Activated CD8-positive, alpha-beta memory T cell treated with anti-CD3 and anti-CD28 coated beads for 36 hours (primary cell): ENCODE measurements around the gene FCGR3A. TPM values are rescaled to one million over a fixed set of nuclear protein-coding genes. Genes with fewer than 3 reads are reported as not detected.
"Not testable (repeated sequence)": the region's sequence is repeated elsewhere in the genome, so short reads cannot be mapped to it uniquely, and the experiment has no call there.

Experiments used
- CTCF ChIA-PET: fragments of 350-600 bp; sonication (Branson Sonifier 250); formaldehyde crosslinking; loops from one replicate; lab custom pipeline; 2021; ENCODE audit warnings: antibody characterized with exemption; lab: Charles Lee
- POLR2A ChIA-PET: fragments of 350-600 bp; sonication (Branson Sonifier 250); formaldehyde crosslinking; loops from one replicate; lab custom pipeline; 2021; ENCODE audit warnings: antibody characterized with exemption; lab: Charles Lee
- total RNA-seq, 2 experiments: library from RNA; stranded (reverse); gene quantifications; one replicate each; pipeline ENCODE4 v1.2.3, GENCODE V29; 2021

Gene FCGR3A
- total RNA-seq: not detected

DNA sequence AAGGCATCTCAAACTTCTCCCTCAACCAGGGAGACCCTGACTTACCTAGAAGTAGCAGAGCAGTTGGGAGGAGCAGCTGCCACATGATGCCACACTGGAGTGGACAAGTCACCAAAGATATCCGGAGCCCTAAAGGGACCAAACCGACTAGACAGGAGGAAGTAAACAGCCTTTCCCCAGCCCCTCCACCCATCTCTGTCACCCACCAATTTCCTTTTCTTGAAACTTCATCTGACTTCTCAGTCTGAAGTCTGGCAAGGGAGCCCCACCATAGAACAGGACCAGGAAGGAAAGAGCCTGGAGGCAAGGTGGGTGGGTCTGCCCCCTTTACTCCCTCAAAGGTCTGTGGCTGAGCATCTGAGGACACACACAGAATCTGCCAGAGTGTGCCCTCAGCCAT lies at the start of gene FCGR3A:
TSS of gene FCGR3A (minus strand) at position 167 of the 400 bp plus-strand sequence. CDS start at position 85, 82 bp downstream.
- POLR2A ChIA-PET: no interaction called here

DNA sequence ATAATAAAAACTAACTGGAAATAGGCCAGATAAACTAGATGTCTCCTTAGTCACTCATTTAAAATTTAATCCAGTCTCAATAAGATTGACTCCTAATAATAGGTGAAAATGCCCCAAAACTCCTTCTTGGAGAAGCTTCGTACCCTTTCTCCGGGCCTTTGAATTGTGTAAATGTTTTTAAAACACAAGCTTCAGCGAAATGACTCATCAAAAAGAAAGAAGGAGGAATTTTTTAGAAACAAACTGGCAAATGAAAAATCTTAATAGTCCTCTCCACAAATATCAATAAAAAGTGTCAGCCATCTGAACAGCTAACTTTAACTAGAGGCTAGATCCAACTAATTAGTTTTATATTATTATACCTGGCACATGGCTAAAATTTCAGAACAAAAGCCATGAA lies 47.5 kb upstream of the FCGR3A start:
- CTCF ChIA-PET, POLR2A ChIA-PET: not testable (repeated sequence)

More for the DNA sequence above, at the start of gene FCGR3A:
- CTCF ChIA-PET: no interaction called here

DNA sequence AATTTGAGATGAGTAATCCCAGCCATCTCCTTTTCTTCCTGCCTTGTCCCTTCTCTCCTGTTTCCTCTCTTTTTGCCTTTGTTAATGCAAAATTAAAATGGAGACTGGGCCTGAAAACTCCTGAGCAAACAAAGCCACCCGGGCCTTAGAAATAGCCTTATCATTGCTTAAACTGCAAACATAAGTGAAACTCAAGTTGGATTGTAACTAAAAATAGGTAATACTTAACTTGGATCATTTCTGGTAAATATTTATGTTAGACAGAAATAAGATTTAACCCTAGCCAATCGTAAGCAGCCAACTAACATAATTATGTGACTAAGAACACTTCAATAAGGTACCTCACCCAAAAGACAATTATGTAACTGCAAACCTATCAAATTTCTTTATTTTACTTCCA lies 46.0 kb upstream of the FCGR3A start:
- POLR2A ChIA-PET, CTCF ChIA-PET: not testable (repeated sequence)

DNA sequence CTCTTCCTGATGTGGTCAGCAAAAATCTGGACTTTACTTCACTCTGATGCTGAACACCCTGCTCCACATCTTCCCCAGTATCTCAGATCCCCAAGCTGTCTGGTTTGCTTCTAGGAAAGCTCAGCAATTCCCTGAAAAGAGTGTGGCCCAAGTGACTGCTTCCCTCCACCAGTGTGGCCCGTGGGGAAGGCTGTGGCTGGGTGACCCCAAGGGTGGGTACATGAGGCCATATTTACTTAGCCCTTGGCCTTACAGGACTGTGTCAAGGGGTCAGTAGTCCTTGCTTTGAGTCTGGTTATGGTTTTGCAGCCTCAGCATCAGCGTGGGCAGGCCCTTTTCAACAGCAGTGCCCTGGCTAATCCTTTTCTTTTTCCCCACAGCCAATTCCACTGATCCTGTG lies 45.6 kb upstream of the FCGR3A start:
- POLR2A ChIA-PET, CTCF ChIA-PET: not testable (repeated sequence)

DNA sequence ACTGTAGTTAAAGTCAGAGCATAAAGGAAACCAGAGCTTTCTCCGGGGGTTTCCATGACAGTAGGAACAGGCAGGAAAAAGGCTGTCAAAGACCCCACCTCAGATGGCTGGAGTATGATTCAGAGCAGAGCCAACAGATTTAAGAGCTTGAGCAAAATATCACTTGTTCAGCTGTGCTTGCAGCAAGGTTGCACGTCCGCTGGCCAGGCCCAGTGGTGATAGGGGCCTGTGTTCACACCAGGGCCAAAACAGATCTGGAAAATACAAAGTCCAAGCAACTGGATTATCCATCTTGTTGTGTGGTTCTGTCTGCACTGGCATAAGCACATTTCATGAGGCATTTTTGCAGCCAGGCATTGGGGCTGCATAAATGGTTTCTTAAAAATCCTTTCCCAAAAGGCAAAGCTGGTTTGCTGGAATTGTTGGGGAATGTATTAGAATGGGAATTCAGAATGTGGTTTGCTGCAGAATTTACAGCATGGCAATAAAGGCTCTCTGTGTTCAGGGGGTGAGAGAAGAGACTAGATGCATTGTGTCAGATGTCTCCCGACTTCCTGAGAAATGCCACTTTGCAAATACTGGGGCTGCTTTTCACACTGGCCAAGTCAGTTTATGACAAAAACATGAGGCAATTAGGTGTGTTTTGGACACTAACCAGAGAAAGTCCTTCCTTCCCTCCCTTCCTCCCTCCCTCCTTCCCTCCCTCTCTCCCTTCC lies 44.8 kb upstream of the FCGR3A start:
- CTCF ChIA-PET, POLR2A ChIA-PET: not testable (repeated sequence)

DNA sequence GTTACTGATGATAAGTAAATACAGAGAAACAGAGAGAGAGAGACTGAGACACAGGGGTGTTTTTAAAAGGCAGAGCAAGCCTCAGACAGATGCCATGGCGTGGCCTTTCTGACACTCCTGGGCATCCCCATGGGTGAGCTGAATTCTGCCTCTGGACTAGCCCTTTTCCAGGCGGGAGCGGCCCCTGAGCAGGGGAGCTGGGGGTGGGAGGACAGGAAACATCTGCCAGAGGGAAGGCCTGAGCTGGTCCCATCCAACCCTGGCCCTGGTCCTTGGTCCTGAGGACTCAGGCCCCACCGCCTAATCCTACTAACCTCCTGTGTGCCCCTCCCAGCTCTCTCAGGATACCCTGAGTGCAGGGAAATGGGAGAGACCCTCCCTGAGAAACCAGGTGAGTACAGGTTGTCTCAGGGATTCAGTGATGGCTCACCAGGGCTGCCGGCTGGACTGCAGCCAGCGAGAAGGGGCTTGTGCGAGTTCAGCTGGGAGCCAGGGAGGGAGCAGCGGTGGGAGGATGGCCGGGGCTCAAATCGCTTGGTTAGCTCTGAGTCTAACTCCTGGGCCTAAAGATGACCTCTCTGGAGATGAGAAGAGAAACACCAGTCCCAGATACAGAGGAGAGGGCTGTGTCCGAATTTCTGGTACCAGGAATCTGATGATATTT lies 43.6 kb upstream of the FCGR3A start:
- CTCF ChIA-PET, POLR2A ChIA-PET: not testable (repeated sequence)

DNA sequence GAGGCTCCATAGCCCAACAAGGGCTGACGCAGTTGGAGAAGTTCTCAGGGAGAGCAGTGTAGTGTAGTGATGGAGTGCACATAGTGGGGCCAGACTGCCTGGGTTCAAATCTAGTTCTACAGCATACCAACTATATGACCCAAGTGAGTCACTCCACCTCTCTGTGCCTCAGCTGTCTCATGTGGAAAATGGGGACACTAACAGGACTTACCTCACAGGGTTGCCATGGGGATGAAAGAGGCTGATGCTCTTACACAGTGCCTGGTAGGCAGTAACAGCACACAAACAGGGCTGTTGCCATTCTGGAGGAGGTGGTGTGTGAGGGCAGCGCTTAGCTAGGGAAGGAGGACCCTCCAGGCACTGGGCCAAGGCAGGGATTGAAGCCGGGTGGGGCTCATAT lies 43.0 kb upstream of the FCGR3A start:
- CTCF ChIA-PET, POLR2A ChIA-PET: not testable (repeated sequence)

DNA sequence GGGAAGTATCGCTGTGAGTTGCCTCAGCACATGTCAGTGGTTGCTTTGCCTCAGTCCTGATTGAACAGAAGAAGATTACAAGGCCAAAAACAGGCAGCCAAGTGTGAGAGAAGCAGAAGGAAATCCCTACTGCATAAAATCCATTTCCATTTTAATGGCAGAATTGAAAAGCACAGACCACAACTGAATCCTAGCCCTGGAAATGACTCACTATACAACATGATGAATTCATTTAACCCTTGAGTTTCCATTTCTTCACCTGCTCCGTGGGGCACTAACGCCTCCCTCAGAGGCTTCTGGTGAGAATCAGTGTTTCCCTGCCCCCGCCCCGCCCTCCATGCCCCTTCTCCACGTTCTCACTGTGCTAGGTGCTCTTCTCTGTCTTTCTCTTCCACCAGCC lies 40.3 kb upstream of the FCGR3A start:
- CTCF ChIA-PET, POLR2A ChIA-PET: not testable (repeated sequence)

DNA sequence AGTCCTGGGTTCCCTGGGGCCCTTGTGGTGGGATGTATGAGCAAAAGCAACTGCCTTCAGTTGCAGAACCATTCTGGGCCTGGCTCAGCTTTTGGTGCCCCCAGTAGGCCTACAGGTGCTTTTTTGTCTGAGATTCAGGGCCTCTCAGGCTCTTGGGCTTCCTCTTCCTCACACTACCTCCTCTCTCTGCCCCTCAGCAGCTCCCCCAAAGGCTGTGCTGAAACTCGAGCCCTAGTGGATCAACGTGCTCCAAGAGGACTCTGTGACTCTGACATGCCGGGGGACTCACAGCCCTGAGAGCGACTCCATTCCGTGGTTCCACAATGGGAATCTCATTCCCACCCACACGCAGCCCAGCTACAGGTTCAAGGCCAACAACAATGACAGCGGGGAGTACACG lies 39.7 kb upstream of the FCGR3A start:
- POLR2A ChIA-PET: not testable (repeated sequence)

DNA sequence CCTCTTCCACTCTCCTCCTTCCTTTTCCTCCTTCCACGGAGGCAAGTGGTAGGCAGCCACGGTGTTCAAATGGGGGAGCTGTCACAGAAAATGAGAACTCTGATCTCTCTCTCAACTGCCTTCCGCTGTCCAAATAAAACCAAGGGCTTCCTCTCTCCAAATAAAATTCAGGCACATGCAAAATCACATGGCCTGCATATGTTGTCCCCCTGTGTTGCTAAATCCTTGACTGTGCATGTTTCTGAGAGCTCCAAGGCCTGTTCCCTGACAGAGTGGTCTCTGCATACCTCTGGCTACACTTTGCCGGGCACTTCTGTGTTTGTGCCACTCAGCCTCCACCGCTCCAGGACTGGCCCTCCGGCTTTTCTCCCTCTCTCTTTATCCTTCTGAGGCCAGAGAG lies 39.0 kb upstream of the FCGR3A start:
- CTCF ChIA-PET, POLR2A ChIA-PET: not testable (repeated sequence)

More for the DNA sequence above, 39.7 kb upstream of the FCGR3A start:
- CTCF ChIA-PET: not testable (repeated sequence)

DNA sequence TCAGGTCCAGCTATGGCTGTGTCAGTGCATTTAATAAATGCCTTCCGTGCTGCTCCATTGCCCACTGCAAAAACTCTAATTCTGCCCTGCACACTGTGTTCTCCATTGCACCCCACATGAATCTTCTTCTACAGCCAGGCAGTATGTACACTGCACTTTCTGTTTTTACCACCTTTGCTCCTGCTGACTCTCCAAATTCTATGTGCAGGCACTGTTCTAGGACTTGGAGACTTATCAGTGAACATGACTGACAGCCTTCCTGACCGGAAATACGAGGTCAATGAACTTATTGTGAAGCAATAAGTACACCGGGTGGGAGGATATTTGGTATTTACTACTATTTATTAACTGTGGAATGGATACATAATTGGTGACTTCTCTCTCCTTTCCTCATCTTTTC lies 33.3 kb upstream of the FCGR3A start:
- POLR2A ChIA-PET, CTCF ChIA-PET: not testable (repeated sequence)

DNA sequence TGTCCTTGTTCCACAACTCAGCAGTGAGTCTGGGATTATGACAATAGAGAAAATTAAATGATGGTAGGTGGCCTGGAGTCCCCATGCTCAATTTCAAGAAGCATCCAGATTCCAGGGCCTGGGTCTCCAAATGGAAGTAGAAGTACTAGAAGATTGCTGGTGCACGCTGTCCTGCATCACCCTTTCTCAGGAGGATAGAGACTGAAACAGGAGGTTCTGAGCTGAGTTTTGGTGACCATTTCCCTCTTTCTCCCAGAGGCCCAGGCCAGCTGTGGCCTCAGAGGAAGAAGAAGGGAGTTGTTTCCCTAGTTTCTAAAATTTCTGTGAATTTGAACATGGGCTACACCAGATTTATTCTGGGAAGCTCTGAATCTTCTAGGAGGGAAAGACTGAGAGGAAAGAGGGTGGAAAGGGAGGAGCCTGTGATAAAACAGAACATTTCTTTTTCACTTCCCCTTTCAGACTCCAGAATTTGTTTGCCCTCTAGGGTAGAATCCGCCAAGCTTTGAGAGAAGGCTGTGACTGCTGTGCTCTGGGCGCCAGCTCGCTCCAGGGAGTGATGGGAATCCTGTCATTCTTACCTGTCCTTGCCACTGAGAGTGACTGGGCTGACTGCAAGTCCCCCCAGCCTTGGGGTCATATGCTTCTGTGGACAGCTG lies 31.4 kb upstream of the FCGR3A start:
- POLR2A ChIA-PET, CTCF ChIA-PET: not testable (repeated sequence)

DNA sequence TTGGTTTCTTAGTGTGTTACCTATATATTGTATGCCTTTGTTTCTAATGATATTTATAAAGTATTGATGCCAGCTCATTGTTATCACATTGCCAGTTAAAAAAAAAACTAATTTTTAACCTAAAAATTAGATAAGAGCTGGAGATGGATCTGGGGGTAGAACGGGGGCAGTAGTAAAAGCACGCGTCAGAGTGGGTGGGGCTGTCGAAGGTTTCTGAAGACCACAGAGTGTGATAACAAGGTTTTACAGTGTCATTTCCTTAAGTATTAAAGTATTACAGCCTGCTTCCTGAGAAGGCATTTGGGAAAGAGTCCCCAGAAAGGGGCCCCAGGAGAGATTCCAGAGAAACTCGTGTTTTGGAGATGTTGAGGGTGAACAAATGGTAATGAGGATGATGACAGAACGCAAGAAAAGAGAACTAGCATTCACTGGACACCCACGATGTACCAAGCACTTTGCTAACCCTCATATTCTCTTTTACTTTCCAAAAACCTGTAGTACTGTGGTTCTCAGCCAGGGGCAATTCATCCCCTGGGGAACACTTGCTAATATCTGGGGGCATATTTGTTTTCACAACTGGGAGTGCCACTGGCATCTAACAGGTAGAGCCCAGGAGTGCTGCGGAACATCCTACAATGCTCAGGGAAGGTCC lies 30.4 kb upstream of the FCGR3A start:
- CTCF ChIA-PET, POLR2A ChIA-PET: not testable (repeated sequence)

DNA sequence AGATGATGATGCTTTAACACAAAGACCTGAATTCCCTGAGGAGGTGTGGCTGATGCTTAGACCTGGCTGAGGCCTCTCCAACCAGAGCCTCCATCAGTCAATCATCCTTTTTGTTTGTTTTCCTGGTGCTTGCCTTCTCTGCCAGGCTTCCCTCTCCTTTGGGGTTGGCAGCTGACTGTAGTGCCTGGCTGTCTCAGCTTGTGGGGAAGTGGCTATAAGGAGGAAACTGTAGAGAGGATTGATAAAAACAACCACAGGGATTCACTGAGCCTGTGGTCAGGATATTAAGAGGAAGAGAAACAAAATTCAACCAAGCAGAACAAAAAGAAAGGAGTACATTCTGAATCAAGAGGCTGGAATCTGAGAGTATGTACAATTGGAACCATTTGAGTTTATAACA lies 27.1 kb upstream of the FCGR3A start:
- POLR2A ChIA-PET, CTCF ChIA-PET: not testable (repeated sequence)

DNA sequence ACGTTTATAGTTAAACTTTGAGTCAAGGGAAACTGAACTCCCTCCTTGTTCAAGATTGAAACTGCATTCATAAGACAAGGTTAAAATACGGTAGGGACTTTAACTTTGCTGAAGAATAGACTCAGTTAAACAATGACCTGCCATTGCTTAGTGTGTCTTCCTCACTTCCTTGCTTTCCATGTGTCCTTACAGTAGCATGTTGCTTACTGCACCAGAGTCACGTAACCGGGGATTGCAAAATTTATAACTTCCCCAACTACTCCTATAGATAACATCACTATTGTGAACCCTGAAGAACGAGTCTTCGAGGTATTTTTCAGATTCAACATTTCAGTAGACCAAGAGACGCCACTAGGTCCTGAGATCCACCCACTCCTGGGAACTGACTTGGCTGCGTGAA lies 22.1 kb upstream of the FCGR3A start:
- CTCF ChIA-PET, POLR2A ChIA-PET: not testable (repeated sequence)

DNA sequence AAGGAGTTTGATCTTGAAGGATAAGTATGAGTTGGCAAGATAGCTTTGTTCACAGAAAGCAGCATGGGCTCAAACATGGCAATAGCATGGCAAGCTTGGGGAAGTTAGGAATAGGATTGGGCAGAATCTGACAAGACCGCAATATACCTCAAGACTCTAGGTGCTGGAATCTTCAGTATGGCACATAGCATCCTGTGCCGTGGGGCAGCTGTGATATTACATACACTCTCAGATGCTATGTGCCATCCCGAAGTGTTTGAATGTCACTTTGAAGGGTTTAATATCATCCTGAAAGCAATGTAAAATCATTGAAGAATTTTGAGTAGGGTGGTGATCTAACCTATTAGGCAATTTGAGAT lies 17.0 kb upstream of the FCGR3A start:
- POLR2A ChIA-PET, CTCF ChIA-PET: not testable (repeated sequence)

DNA sequence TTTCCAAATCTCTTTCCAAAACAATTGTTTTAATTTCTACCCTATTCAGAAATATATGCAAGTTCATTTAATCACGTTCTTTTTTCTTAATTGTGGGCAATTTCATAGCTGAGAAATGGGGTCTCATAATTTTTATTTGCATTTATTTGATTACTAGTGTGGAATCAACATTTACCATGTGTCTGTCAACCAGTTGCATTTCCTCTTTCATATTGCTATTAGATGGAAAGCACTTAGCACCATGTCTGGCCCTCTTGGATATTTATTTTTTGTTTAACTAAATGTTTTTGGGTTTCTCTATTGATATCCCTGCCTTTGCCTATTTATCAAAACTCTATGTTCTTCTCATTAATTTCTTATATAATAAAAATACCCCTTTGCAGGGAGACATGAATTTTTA lies 13.9 kb upstream of the FCGR3A start:
- POLR2A ChIA-PET, CTCF ChIA-PET: not testable (repeated sequence)

DNA sequence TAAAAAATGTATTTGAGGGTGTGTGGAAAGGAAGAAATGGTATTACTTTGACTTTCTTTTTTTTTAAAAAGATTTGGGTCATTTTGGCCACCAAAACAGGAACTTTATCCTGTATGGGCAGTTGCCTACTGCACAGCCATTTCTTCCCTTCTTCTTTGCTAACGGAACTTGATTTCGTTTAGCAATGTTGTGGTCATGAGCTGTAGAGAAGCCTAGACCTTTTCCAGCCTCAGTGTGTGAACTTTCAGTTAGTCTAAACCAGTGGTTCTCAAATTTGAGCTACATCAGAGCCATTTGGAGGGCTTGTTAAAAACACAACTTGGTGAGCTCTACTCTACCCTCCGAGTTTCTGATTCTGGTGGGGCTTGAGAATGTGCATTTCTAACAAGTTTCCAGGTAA lies 12.8 kb upstream of the FCGR3A start:
- POLR2A ChIA-PET, CTCF ChIA-PET: not testable (repeated sequence)

DNA sequence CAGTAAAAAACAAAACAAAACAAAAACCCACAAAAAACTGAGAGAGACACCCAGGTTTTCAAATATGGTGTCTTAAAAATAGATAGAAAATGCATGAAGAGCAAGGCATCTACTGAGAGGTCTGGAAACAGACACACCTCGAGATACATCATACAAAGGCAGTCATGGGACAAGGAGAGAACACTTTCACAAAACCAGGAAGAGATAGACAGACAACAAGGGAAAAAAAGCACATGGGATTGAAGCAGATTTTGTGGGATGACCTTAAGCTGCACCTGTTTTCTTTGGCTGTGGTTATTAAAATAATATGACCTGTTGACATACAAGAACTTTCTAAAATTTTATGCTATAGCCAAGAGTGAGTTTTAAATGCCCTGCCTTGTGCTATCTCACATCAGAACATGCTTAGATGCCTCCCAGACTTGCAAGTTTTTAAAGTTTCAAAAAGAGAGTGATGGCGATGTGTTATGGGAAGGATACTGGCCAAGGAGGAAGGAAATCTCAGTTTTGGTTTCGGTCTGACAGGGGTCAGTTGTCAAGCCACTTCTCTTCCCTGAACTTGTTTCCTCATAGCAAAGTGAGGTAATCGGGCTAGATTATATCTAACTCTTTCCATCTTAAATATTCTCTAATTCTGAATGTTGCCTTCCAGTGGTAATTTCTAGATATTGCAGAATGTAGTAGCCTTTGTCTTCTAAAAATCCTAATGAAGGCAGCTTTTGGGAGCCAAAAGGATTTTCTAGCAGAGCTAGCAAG lies 11.5 kb upstream of the FCGR3A start:
- CTCF ChIA-PET, POLR2A ChIA-PET: not testable (repeated sequence)
